Body of pancreas (tissue), 4 donors: Measurements from ENCODE around the gene PLTP. TPM values are rescaled to one million over a fixed set of nuclear protein-coding genes. Genes with fewer than 3 reads are reported as not detected.

Experiments
- ATAC-seq: fragments of 150-250 bp; one replicate; pipeline ENCODE4 v1.9.1; 2016
- DNase-seq, 4 donors: peaks; one replicate each; pipeline ENCODE4 v3.0.0-alpha.2; 2019
- H3K27ac ChIP-seq, 4 donors: fragments of 200-600 bp; sonication (generic); 1 replicate in 3 of 4; 2 replicates in 1 of 4; pipeline versions ENCODE4 v1.5.1 to v1.6.1; 2016 to 2019; ENCODE audit warnings: mild to moderate bottlenecking in 1 of 4, mixed read lengths in 1 of 4, moderate library complexity in 1 of 4
- H3K27me3 ChIP-seq, 2 donors: fragments of 200-600 bp; sonication (generic); one replicate each; pipeline ENCODE4 v1.6.0; 2016; ENCODE audit warnings: mild to moderate bottlenecking in 1 of 2
- H3K36me3 ChIP-seq, 2 donors: fragments of 200-600 bp; sonication (generic); replicated peaks in 1 of 2; 2 replicates each; pipeline ENCODE4 v1.5.1; 2016; ENCODE audit warnings: low read depth in 2 of 2; ENCODE audit not compliant: insufficient read depth in 1 of 2
- H3K4me1 ChIP-seq: fragments of 200-600 bp; sonication (generic); one replicate; pipeline ENCODE4 v1.6.0; 2016
- H3K4me3 ChIP-seq, 2 donors: fragments of 200-600 bp; sonication (generic); 1 replicate in 1 of 2; 2 replicates in 1 of 2; pipeline ENCODE4 v1.5.1; 2016 to 2019
- H3K9me3 ChIP-seq, 3 donors: fragments of 200-600 bp; sonication (generic); 1 replicate in 2 of 3; 2 replicates in 1 of 3; pipeline ENCODE4 v1.5.1; 2016
- CTCF ChIP-seq, 7 experiments: fragments of 450-650 bp in 4 of 7; fragments of 200-600 bp in 3 of 7; sonication (generic) in 3 of 7; IDR thresholded peaks; one replicate each; pipeline ENCODE4 v1.5.1; 2016 to 2019; ENCODE audit warnings: antibody characterized with exemption in 7 of 7
- POLR2A ChIP-seq, 3 donors: fragments of 450-650 bp; IDR thresholded peaks; one replicate each; pipeline ENCODE4 v1.6.1; 2016; ENCODE audit warnings: antibody characterized with exemption in 3 of 3, mild to moderate bottlenecking in 2 of 3
- WGBS, 2 donors: methylation state at CpG; one replicate each; pipeline ENCODE4 v1.1.5; 2017; 5-methylcytosine and 5-hydroxymethylcytosine counted together
- intact Hi-C: fragments of 100-400 bp; cut with DNase I; formaldehyde crosslinking; loops from one replicate; pipeline ENCODE4 v1.15.1; 2023
- total RNA-seq, 2 donors: library from RNA; depleted of rRNA; stranded (reverse); fragments of >200 nt; gene quantifications; one replicate each; pipeline ENCODE4 v1.1.0, GENCODE V29; 2016

The PLTP gene
- total RNA-seq, 2 donors from 2014 or later: 109 to 198 TPM

- ATAC-seq (no peak), DNase-seq (no peak)
- Histone ChIP-seq H3K36me3 (peaks cover 0 to 8% of the 10 kb centered on the region in 2 donors), H3K27me3 (no peaks in the 10 kb centered on the region), H3K4me3 (no peak overlapping the region), H3K9me3 (no peaks in the 10 kb centered on the region), H3K4me1 (peaks cover 4% of the 10 kb centered on the region), H3K27ac (no peak overlapping the region)
- no peak for TF ChIP-seq CTCF (IDR thresholded peaks at IDR 0.05)
- no peak for TF ChIP-seq POLR2A (IDR thresholded peaks at IDR 0.05)
- intact Hi-C loops: no loop called here
- WGBS, 2 donors: 92 to 94% methylated on average over 8 of the region's 8 CpGs
These were observed 62.9 kb downstream of the PLTP start for GRCh38 chr20:45848969-45849582.

Other genes with a start within 250 kb of the PLTP start
- gene WFDC11, start 241.9 kb downstream of the PLTP start, total RNA-seq: not detected
- not detected for gene WFDC13, start 210.1 kb downstream of the PLTP start, total RNA-seq
- not detected for gene WFDC10B, start 207.1 kb downstream of the PLTP start, total RNA-seq
- gene SPINT4, start 189.8 kb downstream of the PLTP start, total RNA-seq: not detected
- not detected for gene WFDC3, start 120.3 kb downstream of the PLTP start, total RNA-seq
- gene DNTTIP1, start 120.2 kb downstream of the PLTP start, total RNA-seq: 10 to 100 TPM; 14.8 to 18.9 TPM
- not detected for gene UBE2C, start 99.5 kb downstream of the PLTP start, total RNA-seq
- not detected for gene TNNC2, start 84.8 kb downstream of the PLTP start, total RNA-seq
- 10 to 100 TPM; 42.8 to 46.5 TPM for gene SNX21, start 78.4 kb downstream of the PLTP start, total RNA-seq
- 10 to 100 TPM; 36.8 to 42.8 TPM for gene ACOT8, start 54.8 kb downstream of the PLTP start, total RNA-seq
- 1 to 10 TPM; 1.6 to 2.1 TPM for gene ZSWIM3, start 54.5 kb downstream of the PLTP start, total RNA-seq
- 1 to 10 TPM; 5.2 to 7.6 TPM for gene ZSWIM1, start 30.9 kb downstream of the PLTP start, total RNA-seq
- gene SPATA25, start 24.5 kb downstream of the PLTP start, total RNA-seq: 1 to 10 TPM; 1.3 to 2.6 TPM
- 1 to 10 TPM; 3.3 to 5.2 TPM for gene NEURL2, start 20.9 kb downstream of the PLTP start, total RNA-seq
- 10 to 100 TPM; 41.0 to 43.8 TPM for gene CTSA, start 20.8 kb downstream of the PLTP start, total RNA-seq
- 10 to 100 TPM; 20.2 to 28.7 TPM for gene PCIF1, start 22.5 kb upstream of the PLTP start, total RNA-seq
- gene ZNF335, start 60.0 kb upstream of the PLTP start, total RNA-seq: 10 to 100 TPM; 21.8 to 41.9 TPM
- gene MMP9, start 96.8 kb upstream of the PLTP start, total RNA-seq: under 1 TPM in 1 of 2 donors, not detected in 1; 0.26 TPM
- not detected for gene SLC12A5, start 117.1 kb upstream of the PLTP start, total RNA-seq
- 10 to 100 TPM; 11.9 to 13.7 TPM for gene NCOA5, start 177.8 kb upstream of the PLTP start, total RNA-seq
- gene CD40, start 206.2 kb upstream of the PLTP start, total RNA-seq: 10 to 100 TPM in 1 of 2 donors, 1 to 10 TPM in 1; 8.9 to 14.5 TPM